Neural crest cell (in vitro differentiated cells): ENCODE results near the gene C6orf58. TPM values are rescaled to one million over a fixed set of nuclear protein-coding genes. Genes with fewer than 3 reads are reported as not detected.

Experiments used
- DNase-seq: peaks from one replicate; pipeline ENCODE4 v3.0.0; 2021; ENCODE audit warnings: low read depth, mixed read lengths, low spot score
- H3K27ac Mint-ChIP-seq: one replicate; pipeline ENCODE4 v1.8.0; 2021; ENCODE audit warnings: mild to moderate bottlenecking, mixed read lengths; ENCODE audit not compliant: unreplicated experiment
- H3K27me3 Mint-ChIP-seq: 2 replicates; pipeline ENCODE4 v1.8.0; 2021; ENCODE audit warnings: low read depth, mild to moderate bottlenecking, mixed read lengths
- H3K36me3 Mint-ChIP-seq: 2 replicates; pipeline ENCODE4 v1.8.0; 2021; ENCODE audit warnings: low read depth, mild to moderate bottlenecking, mixed read lengths
- H3K4me1 Mint-ChIP-seq: 2 replicates; pipeline ENCODE4 v1.8.0; 2021; ENCODE audit warnings: mixed read lengths
- H3K4me3 Mint-ChIP-seq: one replicate; pipeline ENCODE4 v1.8.0; 2021; ENCODE audit warnings: mild to moderate bottlenecking, mixed read lengths
- H3K9me3 Mint-ChIP-seq: 2 replicates; pipeline ENCODE4 v1.8.0; 2021; ENCODE audit warnings: mixed read lengths
- CTCF ChIP-seq: fragments of 200-600 bp; sonication (generic); conservative IDR thresholded peaks from 2 replicates; pipeline ENCODE4 v1.5.0; 2021; ENCODE audit warnings: antibody characterized with exemption, mild to moderate bottlenecking
- total RNA-seq: library from RNA; stranded (reverse); gene quantifications from 2 replicates; pipeline ENCODE4 v1.2.1, GENCODE V29; 2021

Gene C6orf58
- total RNA-seq, 1 donor from 2014 or later: not detected

- H3K4me1 Mint-ChIP-seq: no peaks in the 10 kb centered on the region
- no peaks in the 10 kb centered on the region for H3K27me3 Mint-ChIP-seq
- no peaks in the 10 kb centered on the region for H3K9me3 Mint-ChIP-seq
- no peak for DNase-seq
- no peak for TF ChIP-seq CTCF
- no peak overlapping the region for H3K4me3 Mint-ChIP-seq
- H3K36me3 Mint-ChIP-seq: no peaks in the 10 kb centered on the region
- H3K27ac Mint-ChIP-seq: no peak overlapping the region
Observed at GRCh38 chr6:127578900-127579299, 1.9 kb downstream of the C6orf58 start.

- Mint-ChIP-seq H3K4me3 (no peak overlapping the region), H3K9me3 (no peaks in the 10 kb centered on the region), H3K27ac (no peak overlapping the region), H3K36me3 (no peaks in the 10 kb centered on the region), H3K4me1 (no peaks in the 10 kb centered on the region), H3K27me3 (no peaks in the 10 kb centered on the region)
- no peak for DNase-seq
- TF ChIP-seq CTCF: no peak
Observed at GRCh38 chr6:127581576-127581975, 4.6 kb downstream of the C6orf58 start.

GRCh38 chr6:127582777-127583462 lies 5.9 kb downstream of the C6orf58 start:
- Mint-ChIP-seq H3K36me3 (no peaks in the 10 kb centered on the region), H3K4me1 (no peaks in the 10 kb centered on the region), H3K27me3 (no peaks in the 10 kb centered on the region), H3K9me3 (no peaks in the 10 kb centered on the region), H3K4me3 (no peak overlapping the region), H3K27ac (no peak overlapping the region)
- TF ChIP-seq CTCF: no peak
- DNase-seq: no peak

DNA sequence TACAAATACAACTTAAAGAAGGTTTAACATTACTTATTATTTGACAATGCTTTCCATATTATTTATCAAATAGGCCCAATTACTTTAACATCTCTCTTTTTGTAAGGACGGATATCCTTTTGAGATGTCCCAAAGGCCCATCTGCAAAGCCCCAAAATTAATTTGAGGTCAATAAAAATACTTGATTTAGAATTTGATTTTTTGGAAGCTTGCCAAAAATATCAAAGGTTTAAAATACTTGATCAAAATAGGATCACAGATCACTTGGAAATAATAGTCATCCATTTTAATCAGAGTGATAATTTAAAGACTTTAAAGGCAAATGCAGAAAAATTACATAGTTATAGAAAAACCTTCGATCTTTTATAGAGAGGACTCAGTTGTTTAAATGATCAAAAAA lies 8.1 kb downstream of the C6orf58 start:
- TF ChIP-seq CTCF: no peak
- Mint-ChIP-seq H3K36me3 (no peaks in the 10 kb centered on the region), H3K4me1 (no peaks in the 10 kb centered on the region), H3K27ac (no peak overlapping the region), H3K27me3 (no peaks in the 10 kb centered on the region), H3K4me3 (no peak overlapping the region), H3K9me3 (no peaks in the 10 kb centered on the region)
- DNase-seq: no peak

- Mint-ChIP-seq H3K4me3 (no peak overlapping the region), H3K4me1 (no peaks in the 10 kb centered on the region), H3K36me3 (no peaks in the 10 kb centered on the region), H3K9me3 (no peaks in the 10 kb centered on the region), H3K27ac (no peak overlapping the region), H3K27me3 (no peaks in the 10 kb centered on the region)
- TF ChIP-seq CTCF: no peak
- no peak for DNase-seq
Observed at GRCh38 chr6:127586372-127586771, 9.4 kb downstream of the C6orf58 start.
